ENCODE results near the gene ST3GAL3.

The ST3GAL3 gene

DNA sequence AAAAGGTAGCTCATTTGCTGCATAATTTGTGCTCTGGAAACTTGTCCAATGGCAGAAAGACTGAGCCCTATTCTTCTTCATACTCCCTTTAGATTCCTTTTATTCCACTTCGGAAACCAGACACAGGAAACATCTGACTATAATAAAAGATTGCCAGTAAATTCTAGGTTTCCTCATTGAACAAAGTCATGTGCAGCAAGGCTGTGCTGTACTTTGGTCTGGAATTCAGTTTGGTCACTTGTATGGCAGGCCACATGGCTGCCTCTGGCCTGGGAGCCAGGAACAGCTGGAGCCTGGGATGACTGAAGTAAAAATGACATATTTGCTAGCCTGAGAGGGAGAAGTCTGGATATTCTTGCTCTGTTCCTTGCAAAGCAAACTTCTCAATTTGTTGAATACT, 79.6 kb downstream of the ST3GAL3 start:
- DNase-seq (ENCODE audit: low read depth in 3 of 3), result no peak

DNA sequence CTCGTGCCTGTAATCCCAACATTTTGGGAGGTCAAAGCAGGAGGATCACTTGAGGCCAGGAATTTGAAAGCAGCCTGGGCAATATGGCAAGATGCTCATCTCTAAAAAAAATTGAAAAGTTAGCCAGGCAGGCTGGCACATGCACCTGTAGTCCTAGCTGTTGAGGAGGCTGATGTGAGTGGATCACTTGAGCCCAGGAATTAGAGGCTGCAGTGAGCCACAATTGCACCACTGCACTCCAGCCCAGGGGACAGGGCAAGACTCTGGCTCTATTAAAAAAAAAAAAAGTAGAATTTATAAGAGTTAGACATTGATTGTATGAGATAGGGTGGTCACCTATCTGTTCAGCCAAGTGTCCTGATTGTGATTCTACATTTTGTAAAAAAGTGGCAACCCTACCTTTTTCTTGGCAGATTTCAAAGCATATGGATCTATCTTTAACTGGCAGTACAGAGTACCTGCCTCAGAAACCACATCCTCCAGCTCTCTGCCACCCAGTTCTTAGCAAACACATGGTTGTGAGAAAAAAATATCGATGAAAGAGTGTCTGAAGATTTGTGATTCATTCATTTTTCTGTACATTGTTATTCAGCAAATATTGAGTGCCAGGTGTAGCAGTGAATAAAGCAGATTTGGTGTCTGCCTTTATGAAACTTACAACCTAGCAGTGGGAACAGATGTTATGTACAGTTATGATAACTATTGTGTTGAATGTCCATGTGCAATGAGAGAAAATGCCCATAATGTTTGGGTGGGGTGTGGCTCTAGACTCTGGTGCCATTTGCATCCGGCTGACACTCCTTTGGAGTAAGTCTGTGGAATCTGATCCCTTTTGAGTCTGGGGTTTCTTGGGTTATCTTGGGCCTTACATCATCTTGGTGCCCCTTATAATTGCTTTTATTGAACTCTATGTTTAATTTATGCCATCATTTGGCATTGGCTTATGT, 82.5 kb downstream of the ST3GAL3 start:
- DNase-seq (ENCODE audit: low read depth in 3 of 3), result no peak

DNA sequence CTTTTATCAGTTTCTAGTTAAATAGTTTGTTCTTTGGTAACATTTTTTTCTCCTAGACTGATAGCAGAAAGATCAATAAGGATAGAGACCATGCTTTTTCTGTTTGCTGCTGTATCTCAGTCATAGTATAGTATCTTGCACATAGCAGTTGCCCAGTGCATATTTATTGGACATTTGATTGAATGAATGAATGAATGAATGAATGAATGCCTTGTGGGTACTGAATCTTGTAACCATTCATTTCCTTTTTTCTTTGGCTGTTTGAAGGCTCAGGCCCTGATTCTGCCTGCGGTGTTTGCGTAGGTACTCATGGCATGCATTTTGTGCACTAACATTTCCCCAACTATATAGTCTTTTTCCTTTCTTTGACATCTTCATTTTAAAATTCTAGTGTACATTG, 83.9 kb downstream of the ST3GAL3 start:
- no peak for DNase-seq (ENCODE audit: low read depth in 3 of 3)

DNA sequence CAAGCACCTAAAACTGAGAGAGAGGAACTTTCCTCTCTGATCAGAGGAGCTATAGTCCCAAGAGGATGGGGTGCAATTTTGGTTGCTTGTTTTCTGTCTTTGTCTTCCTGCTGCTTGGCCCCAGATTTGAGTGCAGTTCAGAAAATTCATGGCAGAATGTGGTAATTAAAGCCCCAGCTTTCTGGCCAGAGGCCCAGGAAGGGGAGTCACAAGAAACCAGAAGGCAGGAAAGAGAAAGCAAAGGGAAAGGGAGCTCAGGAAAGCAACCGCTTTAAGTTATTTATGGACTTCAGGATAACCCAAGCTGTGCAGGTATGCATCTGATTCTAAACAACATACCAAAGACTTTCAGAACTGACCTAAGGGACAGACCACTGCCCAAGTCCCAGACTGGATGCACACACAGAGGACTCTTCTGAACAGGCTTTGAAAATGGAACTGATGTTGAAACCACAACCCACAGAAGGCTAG, 88.8 kb downstream of the ST3GAL3 start:
- no peak for DNase-seq (ENCODE audit: low read depth in 3 of 3)

DNA sequence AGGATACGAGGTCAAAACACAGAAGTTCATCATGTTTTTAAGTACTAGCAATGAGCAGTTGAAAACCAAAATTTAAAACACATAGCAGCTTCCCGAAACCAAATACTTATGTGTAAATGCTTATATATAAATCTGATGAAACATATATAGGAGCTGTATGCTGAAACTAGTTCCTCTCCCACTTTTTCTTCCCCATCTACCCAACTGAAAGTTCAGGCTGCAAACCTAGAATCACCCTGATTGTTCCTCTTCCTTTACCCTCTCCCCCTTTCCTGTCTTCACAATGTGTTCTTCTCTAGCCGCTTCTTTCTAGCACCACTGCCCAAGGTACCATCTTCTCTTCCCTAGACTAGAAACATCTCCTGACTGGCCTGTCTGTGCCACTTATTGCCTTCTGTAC, 90.6 kb downstream of the ST3GAL3 start:
- DNase-seq (ENCODE audit: low read depth in 3 of 3), result no peak

DNA sequence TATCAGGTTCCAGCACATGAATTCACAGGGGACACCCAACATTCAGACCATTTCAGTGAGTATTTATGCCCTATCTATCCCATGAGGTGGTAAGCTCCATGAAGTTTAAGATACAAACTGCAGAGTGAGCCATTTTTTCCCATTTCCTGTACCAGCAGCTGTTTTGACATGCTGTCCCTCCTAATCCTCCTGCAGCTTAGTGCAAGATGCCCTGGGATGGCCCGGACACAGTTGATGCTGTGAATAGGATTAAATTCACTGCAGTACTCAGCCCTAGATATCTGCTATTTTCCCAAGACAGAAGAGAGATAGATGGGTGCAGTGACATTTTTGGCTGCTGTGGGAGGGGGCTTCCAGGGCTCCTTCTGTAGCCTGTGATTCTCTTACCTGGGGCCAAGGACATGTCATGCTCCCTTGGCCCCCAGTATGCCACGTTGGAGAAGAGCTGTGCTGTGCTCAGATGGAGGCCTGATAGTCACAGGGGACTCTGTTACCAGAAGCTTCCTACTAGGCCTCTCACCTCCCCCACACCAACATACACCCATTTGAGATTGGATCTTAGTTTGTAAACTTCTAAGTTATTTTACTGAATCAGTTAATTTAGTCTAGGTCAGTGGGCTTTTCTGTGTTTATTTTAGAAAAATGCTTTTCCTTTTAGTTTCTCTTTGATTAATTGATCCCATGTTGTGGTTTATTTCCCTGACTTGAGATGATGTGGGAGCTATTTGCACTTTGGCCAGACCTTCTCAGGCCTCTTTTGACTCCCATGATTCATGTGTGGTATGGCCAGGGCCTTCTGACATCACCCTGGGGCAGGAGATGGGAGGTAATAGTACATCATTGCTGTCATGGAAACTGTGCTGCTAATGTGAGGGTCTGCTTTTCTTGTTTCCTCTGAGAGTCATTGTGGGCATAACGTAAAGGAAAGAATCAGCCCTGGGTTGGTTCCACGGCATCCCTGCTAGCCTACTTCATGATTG, 92.6 kb downstream of the ST3GAL3 start:
- DNase-seq (ENCODE audit: low read depth in 3 of 3), result no peak

DNA sequence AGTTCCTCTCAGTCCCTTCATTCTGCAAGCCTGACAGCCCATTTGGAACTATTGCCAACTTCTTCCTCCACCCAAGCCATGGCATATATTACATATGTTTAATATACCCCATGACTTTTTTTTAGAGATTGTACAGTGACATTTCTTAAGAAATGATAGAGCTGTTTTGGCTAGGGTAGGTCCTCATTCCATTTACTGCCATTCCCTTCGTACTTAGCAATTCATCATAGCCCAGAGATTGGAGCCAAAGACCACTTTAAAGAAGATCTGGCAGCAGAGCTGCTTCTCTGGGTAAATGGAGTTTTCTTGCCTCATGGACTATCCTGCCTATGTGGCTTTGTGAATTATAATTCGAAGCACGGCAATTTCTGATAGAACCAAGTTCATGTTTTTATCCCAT, 93.4 kb downstream of the ST3GAL3 start:
- no peak for DNase-seq (ENCODE audit: low read depth in 3 of 3)

DNA sequence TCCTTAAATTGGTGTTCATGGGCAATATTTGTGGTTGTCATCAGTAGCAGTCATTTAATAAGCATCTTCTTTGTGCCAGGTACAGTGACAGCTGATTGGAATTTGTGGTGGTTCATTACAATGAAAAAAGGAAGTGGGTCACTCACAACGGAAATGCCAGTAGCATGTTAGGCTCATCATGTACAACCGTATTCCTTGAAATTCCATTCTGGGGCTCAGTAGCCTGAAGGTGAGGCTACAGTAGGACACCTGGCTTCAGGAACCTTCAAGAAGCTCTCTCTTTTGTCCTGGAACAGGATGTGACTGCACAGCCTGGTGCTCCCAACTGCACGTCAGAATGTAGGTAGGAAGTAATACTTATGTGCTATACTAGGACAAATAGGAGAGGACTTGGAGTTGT, 93.9 kb downstream of the ST3GAL3 start:
- no peak for DNase-seq (ENCODE audit: low read depth in 3 of 3)

DNA sequence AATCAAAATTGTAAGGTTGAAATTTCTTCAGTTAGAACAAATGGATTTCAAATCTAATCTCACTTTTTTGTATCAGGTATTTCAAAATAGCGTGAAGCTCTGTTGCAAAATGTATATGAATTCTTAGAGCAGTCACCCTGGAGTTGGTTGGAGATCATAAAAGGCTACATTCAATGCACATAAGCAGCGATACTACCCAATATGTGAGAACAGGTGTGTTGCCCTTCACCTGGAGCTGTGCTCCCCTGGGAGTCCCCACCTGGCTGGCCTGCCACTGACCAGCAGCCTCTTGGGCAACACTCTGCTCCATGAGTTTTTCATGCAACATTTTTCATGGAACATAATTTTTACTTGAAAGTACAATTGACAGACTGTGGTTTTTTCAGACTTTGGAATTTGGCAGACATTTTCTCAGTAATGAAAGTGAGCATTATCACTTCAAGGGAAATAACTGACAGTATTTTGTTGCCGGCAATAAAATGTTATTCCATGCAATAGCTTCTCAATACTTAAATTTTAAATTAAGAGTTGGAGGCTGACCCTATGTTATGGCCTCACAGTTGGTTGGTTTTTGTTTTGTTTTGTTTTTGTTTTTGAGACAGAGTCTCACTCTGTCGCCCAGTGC, 95.1 kb downstream of the ST3GAL3 start:
- no peak for DNase-seq (ENCODE audit: low read depth in 3 of 3)

DNA sequence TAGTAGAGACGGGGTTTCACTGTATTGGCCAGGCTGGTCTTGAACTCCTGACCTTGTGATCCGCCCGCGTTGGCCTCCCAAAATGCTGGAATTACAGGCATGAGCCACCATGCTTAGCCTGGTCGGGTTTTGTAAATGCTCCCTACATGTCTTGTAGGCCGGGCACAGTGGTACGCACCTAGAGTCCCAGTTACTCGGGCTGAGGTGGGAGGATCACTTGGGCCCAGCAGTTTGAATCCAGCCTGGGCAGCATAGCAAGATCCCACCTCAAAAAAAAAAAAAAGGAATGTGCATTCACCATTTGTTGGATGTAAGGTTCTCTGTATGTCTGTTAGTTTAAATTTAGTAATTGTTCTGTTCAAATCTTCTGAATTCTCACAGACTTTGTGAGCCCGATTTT, 95.8 kb downstream of the ST3GAL3 start:
- no peak for DNase-seq (ENCODE audit: low read depth in 3 of 3)

DNA sequence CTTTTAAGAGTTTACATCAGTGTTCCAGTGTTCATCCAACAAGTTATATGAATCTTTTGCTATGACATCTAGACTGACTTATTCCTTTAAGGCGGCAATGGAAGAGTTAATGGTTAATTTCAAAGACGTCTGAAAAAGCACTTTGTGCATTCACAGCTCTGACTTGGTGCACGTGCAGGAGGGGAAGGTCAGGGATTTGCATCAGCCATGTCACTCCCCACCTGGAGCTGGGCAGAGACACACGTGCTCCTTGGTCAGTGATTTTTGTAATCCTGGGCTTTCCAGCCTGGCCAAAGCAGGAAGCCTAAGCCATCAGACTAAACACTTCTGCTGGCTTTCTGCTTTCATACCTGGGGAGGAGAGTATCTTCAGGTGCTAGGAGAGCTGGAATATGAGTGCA, 96.3 kb downstream of the ST3GAL3 start:
- DNase-seq (ENCODE audit: low read depth in 3 of 3), result no peak

DNA sequence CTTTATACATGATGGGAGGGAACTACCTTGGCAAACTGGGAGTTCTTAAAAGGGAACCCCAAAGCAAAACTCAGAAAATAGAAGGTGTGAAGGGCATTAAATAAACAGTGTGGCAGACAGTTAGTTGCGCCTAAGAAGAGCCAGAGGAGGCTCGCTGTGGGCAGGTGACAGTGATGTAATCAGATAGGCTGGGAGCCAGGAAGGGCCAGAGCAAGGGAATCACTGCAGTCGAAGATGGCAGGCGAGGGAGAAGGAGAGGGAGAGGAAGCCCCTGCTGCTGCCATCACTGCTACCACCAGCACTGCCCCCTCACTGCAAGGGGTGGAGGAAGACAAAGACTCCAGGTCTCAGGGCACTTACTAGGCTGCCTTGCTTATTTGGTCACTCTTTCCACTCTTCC, 97.2 kb downstream of the ST3GAL3 start:
- no peak for DNase-seq (ENCODE audit: low read depth in 3 of 3)

DNA sequence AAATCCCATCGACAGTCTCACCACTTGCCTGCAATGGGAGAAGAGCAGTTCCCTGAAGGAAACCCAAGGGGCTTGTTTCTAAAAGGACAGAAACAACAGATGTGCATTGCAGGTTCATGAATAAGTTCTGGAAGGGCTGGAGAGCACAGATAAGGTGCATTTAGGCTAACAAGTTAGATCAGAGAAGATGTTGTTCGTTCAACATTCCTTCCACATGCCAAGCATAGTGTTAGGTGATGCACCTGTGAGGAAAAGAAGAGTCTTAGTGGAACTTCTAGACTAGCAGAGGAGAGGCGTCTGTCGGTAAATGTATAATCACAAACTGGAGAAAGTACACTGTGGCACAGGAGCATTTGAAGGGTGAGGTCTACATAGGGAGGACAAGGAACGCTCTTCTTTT, 98.0 kb downstream of the ST3GAL3 start:
- DNase-seq (ENCODE audit: low read depth in 3 of 3), result no peak

DNA sequence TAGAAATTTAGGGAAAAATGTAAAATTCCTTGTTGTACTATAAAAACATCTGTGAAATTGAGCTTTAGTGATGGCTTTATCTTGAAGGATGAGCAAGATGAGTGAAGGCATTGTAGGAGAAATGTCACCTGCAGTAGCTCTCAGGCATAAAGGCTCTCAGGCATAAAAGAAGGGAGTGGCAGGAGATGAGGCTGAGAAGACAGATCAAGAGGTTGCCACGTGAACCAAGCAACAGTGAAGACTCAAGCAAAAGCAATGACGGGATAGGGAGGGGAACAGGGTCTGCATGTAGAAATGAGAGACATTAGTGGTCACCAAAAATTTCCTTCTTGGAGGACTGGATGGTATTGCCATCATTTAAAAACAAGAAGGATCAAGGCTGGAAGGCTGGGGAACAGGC, 98.8 kb downstream of the ST3GAL3 start:
- no peak for DNase-seq (ENCODE audit: low read depth in 3 of 3)

DNA sequence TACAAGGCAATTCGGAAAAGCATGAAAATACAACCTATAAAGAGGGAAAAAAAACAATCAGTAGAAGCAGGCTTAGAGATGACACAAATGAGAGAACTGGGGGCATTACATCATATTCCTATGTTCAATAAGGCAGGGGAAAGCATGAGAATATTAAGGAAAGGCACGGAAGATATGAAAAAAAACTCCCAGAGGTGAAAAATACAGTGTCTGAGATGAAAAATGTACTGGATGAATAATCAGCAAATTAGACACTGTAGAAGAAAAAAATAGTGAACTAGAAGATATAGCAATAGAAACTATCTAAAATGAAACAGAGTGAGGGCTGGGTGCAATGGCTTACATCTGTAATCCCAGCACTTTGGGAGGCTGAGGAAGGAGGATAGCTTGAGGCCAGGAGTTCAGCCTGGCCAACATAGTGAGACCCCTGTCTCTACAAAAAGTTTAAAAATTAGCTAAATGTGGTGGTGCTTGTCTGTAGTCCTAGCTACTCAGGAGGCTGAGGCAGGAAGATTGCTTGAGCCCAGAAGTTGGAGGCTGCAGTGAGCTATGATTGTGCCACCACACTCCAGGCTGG, 101.8 kb downstream of the ST3GAL3 start:
- DNase-seq (ENCODE audit: low read depth in 3 of 3), result no peak

DNA sequence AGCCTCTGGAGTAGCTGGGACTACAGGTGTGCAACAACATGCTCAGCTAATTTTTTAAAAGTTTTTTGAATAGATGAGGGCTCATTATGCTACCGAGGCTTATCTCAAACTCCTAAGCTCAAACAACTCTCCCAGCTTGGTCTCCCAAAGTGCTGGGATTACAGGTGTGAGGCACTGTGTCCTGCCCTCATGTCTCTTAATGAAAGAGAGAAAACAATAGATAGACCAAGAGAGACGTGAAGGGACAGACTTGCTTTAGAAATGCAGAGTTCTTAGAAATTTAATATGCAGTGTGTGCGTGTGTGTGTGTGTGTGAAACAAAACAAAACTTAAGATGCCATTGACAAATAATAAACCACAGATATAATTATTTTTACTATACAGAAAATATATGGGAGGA, 105.2 kb downstream of the ST3GAL3 start:
- no peak for DNase-seq (ENCODE audit: low read depth in 3 of 3)

DNA sequence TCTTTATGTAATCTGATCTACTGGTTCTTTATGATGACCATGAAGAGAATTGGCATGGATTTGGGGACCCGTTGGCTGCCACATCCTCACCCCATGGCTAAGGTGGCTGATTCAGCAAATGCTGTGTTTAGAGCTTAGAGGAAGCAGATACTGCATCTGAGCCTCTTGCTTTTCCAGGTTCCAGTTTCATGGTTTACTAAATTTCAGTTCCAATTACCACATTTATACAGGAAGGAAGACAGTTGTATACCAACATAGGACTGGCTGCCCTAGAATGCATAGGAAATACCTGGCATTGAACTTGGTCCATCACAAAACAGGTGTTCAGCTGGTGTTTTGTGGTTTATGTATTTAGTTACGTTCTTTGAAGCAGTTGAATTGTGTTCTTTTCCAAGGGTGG, 107.1 kb downstream of the ST3GAL3 start:
- DNase-seq (ENCODE audit: low read depth in 3 of 3), result no peak

DNA sequence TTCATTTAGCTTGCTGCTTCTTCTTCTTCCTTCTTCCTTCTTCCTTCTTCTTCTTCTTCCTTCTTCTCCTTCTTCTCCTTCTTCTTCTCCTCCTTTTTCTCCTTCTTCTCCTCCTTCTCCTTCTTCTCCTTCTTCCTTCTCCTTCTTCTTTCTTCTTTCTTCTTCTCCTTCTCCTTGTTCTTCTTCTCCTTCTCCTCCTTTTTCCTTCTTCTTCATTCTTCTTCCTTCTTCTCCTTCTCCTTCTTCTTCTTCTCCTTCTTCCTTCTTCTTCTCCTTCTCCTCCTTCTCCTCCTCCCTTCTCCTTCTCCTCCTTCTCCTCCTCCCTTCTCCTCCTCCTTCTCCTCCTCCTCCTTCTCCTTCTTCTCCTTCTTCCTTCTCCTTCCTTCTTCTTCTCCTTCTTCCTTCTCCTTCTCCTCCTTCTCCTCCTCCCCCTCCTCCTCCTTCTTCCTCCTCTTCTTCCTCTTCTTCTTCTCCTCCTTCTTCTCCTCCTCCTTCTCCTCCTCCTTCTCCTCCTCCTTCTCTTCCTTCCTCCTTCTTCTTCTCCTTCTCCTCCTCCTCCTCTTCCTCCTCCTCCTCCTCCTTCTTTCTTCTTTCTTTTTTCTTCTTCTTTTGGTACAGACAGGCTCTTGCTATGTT, 110.1 kb downstream of the ST3GAL3 start:
- DNase-seq (ENCODE audit: low read depth in 3 of 3), result no peak

DNA sequence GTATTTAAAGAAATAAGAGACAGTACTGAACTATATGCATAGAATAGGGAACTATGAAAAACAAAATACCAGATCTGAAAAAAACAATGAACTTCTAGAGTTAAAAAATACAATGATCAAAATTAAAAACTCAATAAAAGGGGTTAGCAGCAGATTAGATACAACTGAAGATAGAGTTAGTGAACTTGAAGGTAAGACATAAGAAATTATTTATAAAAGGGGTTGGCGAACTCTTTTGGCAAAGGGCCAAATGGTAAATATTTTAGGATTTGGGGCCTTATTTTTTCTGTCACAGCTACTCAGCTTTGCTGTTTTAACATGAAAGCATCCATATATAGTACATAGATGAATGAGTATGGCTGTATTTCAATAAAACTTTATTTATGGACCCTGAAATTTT, 111.4 kb downstream of the ST3GAL3 start:
- DNase-seq (ENCODE audit: low read depth in 3 of 3), result no peak

DNA sequence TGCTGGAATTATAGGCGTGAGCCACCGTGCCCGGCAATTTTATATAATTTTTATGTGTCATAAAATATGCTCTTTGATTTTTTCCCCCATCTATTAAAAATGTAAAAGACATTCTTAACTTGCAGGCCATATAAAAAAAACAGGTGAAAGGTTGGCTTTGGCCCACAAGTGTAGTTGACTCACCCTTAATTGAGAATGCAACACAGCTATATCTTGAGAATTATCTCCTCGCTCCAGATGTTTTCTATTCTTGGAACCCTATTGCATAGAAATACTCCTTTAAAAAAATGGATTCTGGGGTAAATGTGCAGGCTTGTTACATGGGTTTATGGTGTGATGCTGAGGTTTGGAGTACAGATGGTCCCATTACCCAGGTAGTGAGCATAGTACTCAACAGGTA, 112.0 kb downstream of the ST3GAL3 start:
- no peak for DNase-seq (ENCODE audit: low read depth in 3 of 3)

DNA sequence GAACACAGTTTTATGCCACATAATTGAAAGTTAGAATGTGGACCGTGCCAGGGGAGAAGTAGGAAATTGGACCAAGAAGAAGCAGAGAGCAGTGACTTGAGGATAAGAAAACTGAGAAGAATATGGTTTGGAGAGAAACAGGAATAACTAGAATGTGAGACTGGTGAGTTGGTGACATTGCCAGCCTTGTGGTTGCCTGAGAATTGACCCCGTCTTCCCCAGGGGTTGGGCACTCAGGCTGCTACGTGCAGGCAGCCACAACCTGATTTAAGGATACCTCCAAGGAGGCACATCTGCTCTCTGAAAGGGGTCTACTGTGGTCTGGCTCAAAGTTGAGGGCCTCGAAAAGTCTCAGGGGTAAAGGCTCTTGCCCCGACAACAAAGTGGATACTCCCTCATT, 114.1 kb downstream of the ST3GAL3 start:
- no peak for DNase-seq (ENCODE audit: low read depth in 3 of 3)

All from stimulated activated CD4-positive, alpha-beta T cell treated with anti-CD3 and anti-CD28 coated beads, TNF-alpha, amount 100 ng/mL, for 24 hours (primary cell).